ENCODE measurements around the gene PPIL3. TPM values are rescaled to one million over a fixed set of nuclear protein-coding genes. Genes with fewer than 3 reads are reported as not detected.

The PPIL3 gene
- total RNA-seq, result 31.2 TPM
- long read RNA-seq, partial matches to known transcripts, result 0 of 6 reads
- long read RNA-seq, other reads (novel, unspliced or antisense), result 2 of 6 reads

GRCh38 chr2:200888704-200889625 is at the start of gene PPIL3, which contains the start of gene NIF3L1:
Gene PPIL3 (minus strand): TSS chr2:200889077. CDS start chr2:200887615, 1,462 bp downstream.
Gene NIF3L1 (plus strand): TSS chr2:200889371. CDS start chr2:200891944, 2,573 bp downstream.
- TF ChIP-seq CTCF (IDR thresholded peaks at IDR 0.05), result no peak
- H3K27ac ChIP-seq, result peak within 1 kb of the TSS; percentile 95
- ATAC-seq, result peak; percentile 96
- no peaks in the 10 kb centered on the region for H3K27me3 ChIP-seq
- peaks cover 23% of the 10 kb centered on the region for H3K36me3 ChIP-seq
- DNase-seq, result peak; percentile 98
- H3K4me3 ChIP-seq, result peak within 1 kb of the TSS; percentile 76
- intact Hi-C loops (cut with DNase I), result no loop called here
- peaks cover 18% of the 10 kb centered on the region for H3K4me1 ChIP-seq
- no peaks in the 10 kb centered on the region for H3K9me3 ChIP-seq

GRCh38 chr2:200930947-200931626 is 42.2 kb upstream of the PPIL3 start:
- intact Hi-C loops (cut with DNase I), result no loop called here
- Histone ChIP-seq H3K27me3 (no peaks in the 10 kb centered on the region), H3K27ac (no peak overlapping the region), H3K4me3 (no peak overlapping the region), H3K36me3 (peaks cover 82% of the 10 kb centered on the region), H3K9me3 (no peaks in the 10 kb centered on the region), H3K4me1 (no peaks in the 10 kb centered on the region)
- no peak for TF ChIP-seq CTCF (IDR thresholded peaks at IDR 0.05)
- no peak for ATAC-seq
- DNase-seq, result no peak

- H3K9me3 ChIP-seq, result no peaks in the 10 kb centered on the region
- peaks cover 82% of the 10 kb centered on the region for H3K36me3 ChIP-seq
- intact Hi-C loops (cut with DNase I), result no loop called here
- no peak for TF ChIP-seq CTCF (IDR thresholded peaks at IDR 0.05)
- H3K4me3 ChIP-seq, result no peak overlapping the region
- no peak for DNase-seq
- no peaks in the 10 kb centered on the region for H3K4me1 ChIP-seq
- ATAC-seq, result no peak
- no peaks in the 10 kb centered on the region for H3K27me3 ChIP-seq
- no peak overlapping the region for H3K27ac ChIP-seq
These were observed 40.7 kb upstream of the PPIL3 start for GRCh38 chr2:200929334-200930249.

GRCh38 chr2:200922439-200922838 is 33.6 kb upstream of the PPIL3 start:
- Histone ChIP-seq H3K36me3 (peaks cover 79% of the 10 kb centered on the region), H3K27me3 (no peaks in the 10 kb centered on the region), H3K4me3 (no peak overlapping the region), H3K9me3 (no peaks in the 10 kb centered on the region), H3K4me1 (no peaks in the 10 kb centered on the region), H3K27ac (no peak overlapping the region)
- DNase-seq (no peak), ATAC-seq (no peak)
- intact Hi-C loops (cut with DNase I), result no loop called here
- no peak for TF ChIP-seq CTCF (IDR thresholded peaks at IDR 0.05)

- no peak for DNase-seq
- TF ChIP-seq CTCF (IDR thresholded peaks at IDR 0.05), result no peak
- Histone ChIP-seq H3K27ac (no peak overlapping the region), H3K36me3 (peaks cover 92% of the 10 kb centered on the region), H3K4me3 (no peak overlapping the region), H3K27me3 (no peaks in the 10 kb centered on the region), H3K4me1 (no peaks in the 10 kb centered on the region), H3K9me3 (no peaks in the 10 kb centered on the region)
- ATAC-seq, result no peak
- intact Hi-C loops (cut with DNase I), result no loop called here
These were observed 24.8 kb upstream of the PPIL3 start for GRCh38 chr2:200913654-200914053.
